Measurements from ENCODE around the gene REST. TPM values are rescaled to one million over a fixed set of nuclear protein-coding genes. Genes with fewer than 3 reads are reported as not detected.

The REST gene
- total and polyA plus RNA-seq, 9 of the 15 experiments (the other 6 are each of a cell fraction or from before 2014, with no cell fraction given), result 2.9 to 24.0 (median 19.2) TPM

- in situ Hi-C loops (cut with MboI), result no loop called here
- CTCF ChIA-PET (ENCODE audit: low intra/inter-chr PET ratio), result no interaction called here
- POLR2A ChIA-PET, result interaction anchor here (1.2 kb wide), 1 partner anchor 46 kb away, joined by 3 read pairs; no protein-coding TSS in a partner anchor
- no peaks in the 10 kb centered on the region for H3K9me3 ChIP-seq (replicated peaks; ENCODE audit: control insufficient read depth, insufficient read depth, low read depth, low read length)
- DNase-seq (ENCODE audit: extremely low read depth in 1 of 4, low spot score in 3 of 4), result no peak
- no peaks in the 10 kb centered on the region for H4K20me1 ChIP-seq (replicated peaks; ENCODE audit: control insufficient read depth, insufficient read depth, low read length)
- H3K4me1 ChIP-seq (replicated peaks in 1 of 2; ENCODE audit: control insufficient read depth in 2 of 2, insufficient read depth in 2 of 2, low read length in 2 of 2), result no peaks in the 10 kb centered on the region
- no peak for TF ChIP-seq BMI1 (IDR thresholded peaks at IDR 0.05; ENCODE audit: low read length)
- 0 out of 2 replicates have a peak, but pooled peaks have one; percentile 41 for TF ChIP-seq HMBOX1 (IDR thresholded peaks at IDR 0.05)
- intact Hi-C loops (cut with micrococcal nuclease), result no loop called here
- no peak overlapping the region for H3K9ac ChIP-seq (ENCODE audit: insufficient read depth in 1 of 2, low read depth in 2 of 2, low read length in 2 of 2)
- no peak for ATAC-seq
- no peak overlapping the region for H3K27ac ChIP-seq (ENCODE audit: extremely low read depth, low read depth, low read length)
- no peaks in the 10 kb centered on the region for H3K36me3 ChIP-seq (ENCODE audit: control insufficient read depth, insufficient read depth, low read length)
- H2AFZ ChIP-seq (ENCODE audit: low read depth, low read length), result no peak overlapping the region
- H3K79me2 ChIP-seq (ENCODE audit: control insufficient read depth, insufficient read depth, low read length), result no peaks in the 10 kb centered on the region
- 17% methylated on average over 6 of the region's 6 CpGs for WGBS (ENCODE audit: insufficient coverage, low coverage, missing lambda C conversion rate)
- no peak overlapping the region for H3K4me3 ChIP-seq
- no TSS peak for BruUV-seq (replicated peaks)
- H3K27me3 ChIP-seq (ENCODE audit: control insufficient read depth in 2 of 2, insufficient read depth in 2 of 2, low read length in 2 of 2), result peaks cover 5 to 13% of the 10 kb centered on the region in 2 experiments; a peak in 4 of 5 replicates
- no peaks in the 10 kb centered on the region for H3K9me1 ChIP-seq (ENCODE audit: control insufficient read depth, insufficient read depth, low read length)
- H3K4me2 ChIP-seq (ENCODE audit: insufficient read depth, low read length), result no peak overlapping the region
- no peak for FAIRE-seq
These were observed 32.8 kb upstream of the REST start for GRCh38 chr4:56874923-56875322.

GRCh38 chr4:56876264-56876663 is 31.4 kb upstream of the REST start:
- Histone ChIP-seq H3K79me2 (ENCODE audit: control insufficient read depth, insufficient read depth, low read length) (no peaks in the 10 kb centered on the region), H4K20me1 (replicated peaks; ENCODE audit: control insufficient read depth, insufficient read depth, low read length) (no peaks in the 10 kb centered on the region), H3K36me3 (ENCODE audit: control insufficient read depth, insufficient read depth, low read length) (no peaks in the 10 kb centered on the region), H3K4me1 (replicated peaks in 1 of 2; ENCODE audit: control insufficient read depth in 2 of 2, insufficient read depth in 2 of 2, low read length in 2 of 2) (no peaks in the 10 kb centered on the region), H3K4me3 (no peak overlapping the region), H3K9ac (ENCODE audit: insufficient read depth in 1 of 2, low read depth in 2 of 2, low read length in 2 of 2) (no peak overlapping the region), H3K9me3 (replicated peaks; ENCODE audit: control insufficient read depth, insufficient read depth, low read depth, low read length) (no peaks in the 10 kb centered on the region), H3K9me1 (ENCODE audit: control insufficient read depth, insufficient read depth, low read length) (no peaks in the 10 kb centered on the region), H3K27ac (ENCODE audit: extremely low read depth, low read depth, low read length) (no peak overlapping the region), H3K27me3 (ENCODE audit: control insufficient read depth in 2 of 2, insufficient read depth in 2 of 2, low read length in 2 of 2) (peaks cover 2 to 10% of the 10 kb centered on the region in 2 experiments; a peak in 2 of 5 replicates), H3K4me2 (ENCODE audit: insufficient read depth, low read length) (no peak overlapping the region), H2AFZ (ENCODE audit: low read depth, low read length) (no peak overlapping the region)
- ATAC-seq (no peak), FAIRE-seq (peak; percentile 32), DNase-seq (ENCODE audit: extremely low read depth in 1 of 4, low spot score in 3 of 4) (no peak)
- ChIA-PET CTCF (ENCODE audit: low intra/inter-chr PET ratio) (no interaction called here), POLR2A (interaction anchor here (0.6 to 0.7 kb wide), 2 partner anchors 289 to 529 kb away, joined by 3 to 4 read pairs; no protein-coding TSS in a partner anchor)
- no peak for TF ChIP-seq PHF21A (IDR thresholded peaks at IDR 0.05; ENCODE audit: borderline replicate concordance, low read depth)
- no peak for TF ChIP-seq HIVEP1 (CRISPR knock-in tag; IDR thresholded peaks at IDR 0.05)
- no peak for TF ChIP-seq NCOA1 (IDR thresholded peaks at IDR 0.05; ENCODE audit: low read depth)
- TF ChIP-seq TEAD2 (tag; IDR thresholded peaks at IDR 0.05), result no peak
- no peak for TF ChIP-seq DDX20 (tag; IDR thresholded peaks at IDR 0.05; ENCODE audit: low read depth)
- TF ChIP-seq TCF7L2 (IDR thresholded peaks at IDR 0.05; ENCODE audit: low read depth, low read length), result no peak
- intact Hi-C loops (cut with micrococcal nuclease), result no loop called here
- WGBS (ENCODE audit: insufficient coverage, low coverage, missing lambda C conversion rate), result 9% methylated on average over 4 of the region's 4 CpGs
- BruUV-seq (replicated peaks), result no TSS peak
- in situ Hi-C loops (cut with MboI), result no loop called here

Measured in K562 (cell line).